GM12878 (cell line): ENCODE measurements around the gene TMEM131L. TPM values are rescaled to one million over a fixed set of nuclear protein-coding genes. Genes with fewer than 3 reads are reported as not detected.

ENCODE experiments used
- ATAC-seq: fragments of 200-7000 bp; cut with Tn5 transposase; 3 replicates; pipeline ENCODE4 v1.9.1; 2020; ENCODE audit warnings: mild to moderate bottlenecking, moderate library complexity
- BruUV-seq: library from RNA; stranded (reverse); fragments of 400-500 nt; replicated peaks from 2 replicates; lab custom pipeline; 2021; lab: Mats Ljungman, UMichigan
- CTCF ChIA-PET: fragments of 300-600 bp; sonication (Branson Sonifier 250); formaldehyde crosslinking; extraction: SDS; loops from one replicate; lab custom pipeline; 2021; ENCODE audit warnings: inconsistent platforms; lab: Yijun Ruan, JAX
- POLR2A ChIA-PET: fragments of 350-600 bp; formaldehyde crosslinking; extraction: SDS; loops from one replicate; lab custom pipeline; 2021; ENCODE audit warnings: inconsistent platforms; lab: Charles Lee
- RAD21 ChIA-PET: fragments of 300-600 bp; sonication (Branson Sonifier 250); formaldehyde crosslinking; loops from one replicate; lab custom pipeline; 2023; ENCODE audit warnings: antibody characterized with exemption; ENCODE audit not compliant: unreplicated experiment; lab: Charles Lee
- SMC1A ChIA-PET: fragments of 300-600 bp; sonication (Branson Sonifier 250); formaldehyde crosslinking; loops from one replicate; lab custom pipeline; 2023; ENCODE audit not compliant: unreplicated experiment, uncharacterized antibody; lab: Charles Lee
- DNase-seq: peaks from one replicate; pipeline ENCODE4 v3.0.0-alpha.2; 2011; ENCODE audit warnings: low read depth, low spot score
- FAIRE-seq: peaks from 3 replicates; lab custom pipeline; 2011; peaks lifted over from hg19 to GRCh38; lab: Jason Lieb, UNC
- H2AFZ ChIP-seq: 2 replicates; pipeline ENCODE4 v1.6.0; 2011; ENCODE audit warnings: low read depth, low read length, control low read depth; ENCODE audit not compliant: control insufficient read depth
- H3K27ac ChIP-seq: 2 replicates; pipeline ENCODE4 v1.5.1; 2011; ENCODE audit warnings: control low read depth; ENCODE audit not compliant: control insufficient read depth, insufficient read depth
- H3K27me3 ChIP-seq, 2 experiments: replicated peaks in 1 of 2; 2 replicates each; pipeline versions ENCODE4 v1.6.0 to v1.6.1; 2011; ENCODE audit warnings: low read length in 1 of 2; ENCODE audit not compliant: control insufficient read depth in 2 of 2, insufficient read depth in 2 of 2
- H3K36me3 ChIP-seq, 2 experiments: 2 replicates each; pipeline ENCODE4 v1.5.1; 2011; ENCODE audit warnings: low read length in 1 of 2; ENCODE audit not compliant: control insufficient read depth in 2 of 2, insufficient read depth in 2 of 2
- H3K4me1 ChIP-seq: 2 replicates; pipeline ENCODE4 v1.6.1; 2011; ENCODE audit warnings: mild to moderate bottlenecking, low read length, moderate library complexity, mixed read lengths; ENCODE audit not compliant: control insufficient read depth, insufficient read depth
- H3K4me2 ChIP-seq: 2 replicates; pipeline ENCODE4 v1.6.0; 2011; ENCODE audit warnings: control low read depth; ENCODE audit not compliant: control insufficient read depth, insufficient read depth
- H3K4me3 ChIP-seq: fragments of 200-600 bp; sonication (generic); 2 replicates; pipeline ENCODE4 v1.5.1; 2016
- H3K79me2 ChIP-seq: 2 replicates; pipeline ENCODE4 v1.6.0; 2011; ENCODE audit warnings: low read length; ENCODE audit not compliant: control insufficient read depth, insufficient read depth
- H3K9ac ChIP-seq: 2 replicates; pipeline ENCODE4 v1.8.0; 2011; ENCODE audit warnings: low read length, control low read depth, mixed read lengths; ENCODE audit not compliant: control insufficient read depth, insufficient read depth
- H3K9me3 ChIP-seq: replicated peaks from 3 replicates; pipeline ENCODE4 v1.5.1; 2011; ENCODE audit warnings: mild to moderate bottlenecking, low read length; ENCODE audit not compliant: control insufficient read depth, insufficient read depth
- H4K20me1 ChIP-seq: 2 replicates; pipeline ENCODE4 v1.6.0; 2011; ENCODE audit not compliant: control insufficient read depth, insufficient read depth
- ATF7 ChIP-seq: fragments of 450-650 bp; IDR thresholded peaks from 2 replicates; pipeline ENCODE4 v1.6.1; 2016; ENCODE audit warnings: low read depth, mild to moderate bottlenecking
- BRCA1 ChIP-seq: IDR thresholded peaks from 2 replicates; pipeline ENCODE4 v1.6.1; 2011; ENCODE audit warnings: low read depth, low read length, improper control_type of control experiment
- GATAD2B ChIP-seq: fragments of 450-650 bp; conservative IDR thresholded peaks from 2 replicates; pipeline ENCODE4 v1.6.1; 2017; ENCODE audit warnings: low read depth, mild to moderate bottlenecking, moderate library complexity
- MYC ChIP-seq: IDR thresholded peaks from 2 replicates; pipeline ENCODE4 v1.6.1; 2011; ENCODE audit warnings: mild to moderate bottlenecking, low read length, moderate library complexity, inconsistent platforms; ENCODE audit not compliant: insufficient read depth, insufficient replicate concordance, insufficient read length, severe bottlenecking
- POLR2AphosphoS2 ChIP-seq: IDR thresholded peaks from 2 replicates; pipeline ENCODE4 v1.6.1; 2011; ENCODE audit warnings: low read depth, mild to moderate bottlenecking, low read length, improper control_type of control experiment, moderate library complexity
- STAT3 ChIP-seq: IDR thresholded peaks from 2 replicates; pipeline ENCODE4 v1.6.1; 2011; ENCODE audit warnings: low read depth, low read length, improper control_type of control experiment
- TAF1 ChIP-seq: IDR thresholded peaks from 2 replicates; pipeline ENCODE4 v1.6.1; 2011; ENCODE audit warnings: mild to moderate bottlenecking, low read depth, low read length, borderline replicate concordance
- TBL1XR1 ChIP-seq: IDR thresholded peaks from 2 replicates; pipeline ENCODE4 v1.6.1; 2012; ENCODE audit warnings: low read depth, low read length, improper control_type of control experiment
- WRNIP1 ChIP-seq: IDR thresholded peaks from 2 replicates; pipeline ENCODE4 v1.6.1; 2011; ENCODE audit warnings: low read depth, low read length, improper control_type of control experiment, borderline replicate concordance
- ZNF384 ChIP-seq: IDR thresholded peaks from 2 replicates; pipeline ENCODE4 v1.6.1; 2012; ENCODE audit warnings: low read depth, mild to moderate bottlenecking, low read length, improper control_type of control experiment, borderline replicate concordance
- WGBS: methylation state at CpG from one replicate; pipeline ENCODE4 v1.1.6; 2016; ENCODE audit warnings: low lambda C conversion rate; ENCODE audit not compliant: insufficient replicate concordance, insufficient coverage; ENCODE audit errors: missing lambda C conversion rate; 5-methylcytosine and 5-hydroxymethylcytosine counted together
- in situ Hi-C: fragments of 300-500 bp; cut with MboI; formaldehyde crosslinking; loops from 9 replicates; pipeline ENCODE4 v1.14.3; 2018; ENCODE audit warnings: mixed read lengths
- intact Hi-C: fragments of 100-400 bp; cut with micrococcal nuclease; formaldehyde crosslinking; loops from one replicate; pipeline ENCODE4 v1.14.2; 2022; ENCODE audit not compliant: unreplicated experiment
- polyA plus RNA-seq, 11 experiments: library from polyadenylated mRNA; depleted of rRNA in 4 of 11; unstranded in 6 of 11; stranded (reverse) in 5 of 11; fragments of >200 nt; fragmentation: Nextera tagmentation in 4 of 11; fragmentation: Illumina TruSeq in 1 of 11; extraction: Ambion mirVana in 4 of 11; extraction: Trizol in 1 of 11; gene quantifications; 1 replicate in 1 of 11; 2 replicates in 10 of 11; pipeline versions ENCODE4 v1.2.1 to v1.2.3, GENCODE V29; 2011 to 2016; ENCODE audit warnings: inconsistent platforms in 2 of 11, missing spikeins in 2 of 11, low read depth in 1 of 11
- total RNA-seq, 4 experiments: library from RNA; depleted of rRNA in 3 of 4; stranded (reverse); fragments of >200 nt in 3 of 4; fragmentation: Illumina TruSeq in 1 of 4; extraction: Trizol in 1 of 4; gene quantifications; 2 replicates each; pipeline versions ENCODE4 v1.2.1 to v1.2.3, GENCODE V29; 2013 to 2021
- TF ChIP-seq, protein P1 (sequence below): fragments of 450-650 bp; IDR thresholded peaks from 2 replicates; pipeline ENCODE4 v1.6.1; 2017; ENCODE audit warnings: mild to moderate bottlenecking, low read depth, inconsistent platforms; ENCODE audit not compliant: poor library complexity, severe bottlenecking
- TF ChIP-seq, protein P2 (sequence below): fragments of 450-650 bp; IDR thresholded peaks from 2 replicates; pipeline ENCODE4 v1.6.1; 2017; ENCODE audit warnings: borderline replicate concordance
- TF ChIP-seq, protein P3 (sequence below): fragments of 450-650 bp; IDR thresholded peaks from 2 replicates; pipeline ENCODE4 v1.6.1; 2017; ENCODE audit warnings: mild to moderate bottlenecking, moderate library complexity
- TF ChIP-seq, protein P4 (sequence below): IDR thresholded peaks from 2 replicates; pipeline ENCODE4 v1.6.1; 2012; ENCODE audit warnings: low read length, inconsistent platforms

The TMEM131L gene
- total and polyA plus RNA-seq, 10 of the 15 experiments (the other 5 are each of a cell fraction or from before 2014, with no cell fraction given), result 8.5 to 101 (median 74.4) TPM

DNA sequence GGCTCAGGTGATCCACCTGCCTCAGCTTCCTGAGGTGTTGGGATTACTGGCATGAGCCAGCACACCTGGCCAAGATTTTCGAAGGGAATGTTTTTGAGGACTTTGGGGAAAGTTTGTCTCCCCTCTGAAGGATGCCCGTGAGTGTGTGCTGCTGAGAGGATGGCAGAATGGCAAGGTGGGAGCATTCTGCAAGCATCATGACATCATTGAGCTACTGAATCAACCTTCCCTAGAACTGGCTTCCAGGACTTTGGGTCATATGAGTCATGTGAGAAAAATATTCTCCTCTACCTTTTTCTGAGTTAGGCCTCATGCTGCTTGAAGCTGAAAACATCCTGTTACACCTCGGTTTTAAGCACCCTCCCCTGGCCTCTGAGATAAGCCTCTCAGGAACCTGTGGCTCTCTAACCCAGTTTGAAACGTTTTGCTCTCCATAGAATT is 31.0 kb downstream of the TMEM131L start:
- H3K4me3 ChIP-seq, result peak overlapping the region; percentile 51
- SMC1A ChIA-PET, result interaction anchor here (0.7 to 14.0 kb wide), 17 partner anchors 9 to 151 kb away, joined by 3 to 356 read pairs (median 7); partner anchors contain the start of gene TMEM131L
- TF ChIP-seq, protein P1, sequence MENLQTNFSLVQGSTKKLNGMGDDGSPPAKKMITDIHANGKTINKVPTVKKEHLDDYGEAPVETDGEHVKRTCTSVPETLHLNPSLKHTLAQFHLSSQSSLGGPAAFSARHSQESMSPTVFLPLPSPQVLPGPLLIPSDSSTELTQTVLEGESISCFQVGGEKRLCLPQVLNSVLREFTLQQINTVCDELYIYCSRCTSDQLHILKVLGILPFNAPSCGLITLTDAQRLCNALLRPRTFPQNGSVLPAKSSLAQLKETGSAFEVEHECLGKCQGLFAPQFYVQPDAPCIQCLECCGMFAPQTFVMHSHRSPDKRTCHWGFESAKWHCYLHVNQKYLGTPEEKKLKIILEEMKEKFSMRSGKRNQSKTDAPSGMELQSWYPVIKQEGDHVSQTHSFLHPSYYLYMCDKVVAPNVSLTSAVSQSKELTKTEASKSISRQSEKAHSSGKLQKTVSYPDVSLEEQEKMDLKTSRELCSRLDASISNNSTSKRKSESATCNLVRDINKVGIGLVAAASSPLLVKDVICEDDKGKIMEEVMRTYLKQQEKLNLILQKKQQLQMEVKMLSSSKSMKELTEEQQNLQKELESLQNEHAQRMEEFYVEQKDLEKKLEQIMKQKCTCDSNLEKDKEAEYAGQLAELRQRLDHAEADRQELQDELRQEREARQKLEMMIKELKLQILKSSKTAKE, result no peak
- TF ChIP-seq MYC (no peak), GATAD2B (no peak), TAF1 (no peak), POLR2AphosphoS2 (0 out of 2 replicates have a peak, but pooled peaks have one; percentile 58), BRCA1 (no peak), ATF7 (peak; percentile 80), WRNIP1 (0 out of 2 replicates have a peak, but pooled peaks have one; percentile 61), TBL1XR1 (0 out of 2 replicates have a peak, but pooled peaks have one; percentile 15), ZNF384 (no peak), STAT3 (no peak)
- TF ChIP-seq, protein P2, sequence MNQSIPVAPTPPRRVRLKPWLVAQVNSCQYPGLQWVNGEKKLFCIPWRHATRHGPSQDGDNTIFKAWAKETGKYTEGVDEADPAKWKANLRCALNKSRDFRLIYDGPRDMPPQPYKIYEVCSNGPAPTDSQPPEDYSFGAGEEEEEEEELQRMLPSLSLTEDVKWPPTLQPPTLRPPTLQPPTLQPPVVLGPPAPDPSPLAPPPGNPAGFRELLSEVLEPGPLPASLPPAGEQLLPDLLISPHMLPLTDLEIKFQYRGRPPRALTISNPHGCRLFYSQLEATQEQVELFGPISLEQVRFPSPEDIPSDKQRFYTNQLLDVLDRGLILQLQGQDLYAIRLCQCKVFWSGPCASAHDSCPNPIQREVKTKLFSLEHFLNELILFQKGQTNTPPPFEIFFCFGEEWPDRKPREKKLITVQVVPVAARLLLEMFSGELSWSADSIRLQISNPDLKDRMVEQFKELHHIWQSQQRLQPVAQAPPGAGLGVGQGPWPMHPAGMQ, result no peak
- TF ChIP-seq, protein P3, sequence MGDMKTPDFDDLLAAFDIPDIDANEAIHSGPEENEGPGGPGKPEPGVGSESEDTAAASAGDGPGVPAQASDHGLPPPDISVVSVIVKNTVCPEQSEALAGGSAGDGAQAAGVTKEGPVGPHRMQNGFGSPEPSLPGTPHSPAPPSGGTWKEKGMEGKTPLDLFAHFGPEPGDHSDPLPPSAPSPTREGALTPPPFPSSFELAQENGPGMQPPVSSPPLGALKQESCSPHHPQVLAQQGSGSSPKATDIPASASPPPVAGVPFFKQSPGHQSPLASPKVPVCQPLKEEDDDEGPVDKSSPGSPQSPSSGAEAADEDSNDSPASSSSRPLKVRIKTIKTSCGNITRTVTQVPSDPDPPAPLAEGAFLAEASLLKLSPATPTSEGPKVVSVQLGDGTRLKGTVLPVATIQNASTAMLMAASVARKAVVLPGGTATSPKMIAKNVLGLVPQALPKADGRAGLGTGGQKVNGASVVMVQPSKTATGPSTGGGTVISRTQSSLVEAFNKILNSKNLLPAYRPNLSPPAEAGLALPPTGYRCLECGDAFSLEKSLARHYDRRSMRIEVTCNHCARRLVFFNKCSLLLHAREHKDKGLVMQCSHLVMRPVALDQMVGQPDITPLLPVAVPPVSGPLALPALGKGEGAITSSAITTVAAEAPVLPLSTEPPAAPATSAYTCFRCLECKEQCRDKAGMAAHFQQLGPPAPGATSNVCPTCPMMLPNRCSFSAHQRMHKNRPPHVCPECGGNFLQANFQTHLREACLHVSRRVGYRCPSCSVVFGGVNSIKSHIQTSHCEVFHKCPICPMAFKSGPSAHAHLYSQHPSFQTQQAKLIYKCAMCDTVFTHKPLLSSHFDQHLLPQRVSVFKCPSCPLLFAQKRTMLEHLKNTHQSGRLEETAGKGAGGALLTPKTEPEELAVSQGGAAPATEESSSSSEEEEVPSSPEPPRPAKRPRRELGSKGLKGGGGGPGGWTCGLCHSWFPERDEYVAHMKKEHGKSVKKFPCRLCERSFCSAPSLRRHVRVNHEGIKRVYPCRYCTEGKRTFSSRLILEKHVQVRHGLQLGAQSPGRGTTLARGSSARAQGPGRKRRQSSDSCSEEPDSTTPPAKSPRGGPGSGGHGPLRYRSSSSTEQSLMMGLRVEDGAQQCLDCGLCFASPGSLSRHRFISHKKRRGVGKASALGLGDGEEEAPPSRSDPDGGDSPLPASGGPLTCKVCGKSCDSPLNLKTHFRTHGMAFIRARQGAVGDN, result peak; percentile 61; the same call in 1 of the 2 replicates
- TF ChIP-seq, protein P4, sequence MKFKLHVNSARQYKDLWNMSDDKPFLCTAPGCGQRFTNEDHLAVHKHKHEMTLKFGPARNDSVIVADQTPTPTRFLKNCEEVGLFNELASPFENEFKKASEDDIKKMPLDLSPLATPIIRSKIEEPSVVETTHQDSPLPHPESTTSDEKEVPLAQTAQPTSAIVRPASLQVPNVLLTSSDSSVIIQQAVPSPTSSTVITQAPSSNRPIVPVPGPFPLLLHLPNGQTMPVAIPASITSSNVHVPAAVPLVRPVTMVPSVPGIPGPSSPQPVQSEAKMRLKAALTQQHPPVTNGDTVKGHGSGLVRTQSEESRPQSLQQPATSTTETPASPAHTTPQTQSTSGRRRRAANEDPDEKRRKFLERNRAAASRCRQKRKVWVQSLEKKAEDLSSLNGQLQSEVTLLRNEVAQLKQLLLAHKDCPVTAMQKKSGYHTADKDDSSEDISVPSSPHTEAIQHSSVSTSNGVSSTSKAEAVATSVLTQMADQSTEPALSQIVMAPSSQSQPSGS, result 0 out of 2 replicates have a peak, but pooled peaks have one; percentile 41

More for the DNA sequence above, 31.0 kb downstream of the TMEM131L start:
- in situ Hi-C loops (no loop called here), intact Hi-C loops (no loop called here)
- Histone ChIP-seq H3K9ac (no peak overlapping the region), H3K4me1 (peaks cover 42% of the 10 kb centered on the region), H2AFZ (no peak overlapping the region), H3K9me3 (no peaks in the 10 kb centered on the region), H3K79me2 (peaks cover 96% of the 10 kb centered on the region), H3K27ac (peak overlapping the region; percentile 58), H3K4me2 (peak overlapping the region; percentile 98), H4K20me1 (no peaks in the 10 kb centered on the region; the same call in 1 of the 2 replicates), H3K27me3 (no peaks in the 10 kb centered on the region), H3K36me3 (peaks cover 7 to 26% of the 10 kb centered on the region in 2 experiments; a peak in 3 of 4 replicates)
- ATAC-seq (peak; percentile 56), DNase-seq (no peak), FAIRE-seq (no peak)
- ChIA-PET CTCF (interaction anchor here (0.9 to 3.7 kb wide), 10 partner anchors 8 to 74 kb away, joined by 3 to 15 read pairs (median 8); no protein-coding TSS in a partner anchor), POLR2A (interaction anchor here (0.7 to 18.1 kb wide), 9 partner anchors 9 to 74 kb away, joined by 3 to 322 read pairs (median 15); no protein-coding TSS in a partner anchor), RAD21 (interaction anchor here (0.6 to 15.3 kb wide), 10 partner anchors 8 to 151 kb away, joined by 3 to 429 read pairs (median 10); partner anchors contain the start of gene TMEM131L)
- WGBS, result 4% methylated on average over 4 of the region's 4 CpGs
- BruUV-seq, result no TSS peak
